Lung (tissue), 12 donors: ENCODE measurements around the gene ASRGL1. TPM values are rescaled to one million over a fixed set of nuclear protein-coding genes. Genes with fewer than 3 reads are reported as not detected.

Experiments used
- ATAC-seq: fragments of 200-7000 bp; cut with Tn5 transposase; one replicate; pipeline ENCODE4 v1.9.1; 2020; ENCODE audit warnings: moderate number of reproducible peaks; ENCODE audit not compliant: insufficient read depth, low FRiP score
- DNase-seq, 3 donors: peaks; one replicate each; pipeline ENCODE4 v3.0.0-alpha.2; 2013 to 2017
- H3K27ac ChIP-seq, 2 donors: one replicate each; pipeline ENCODE4 v1.5.1; 2013; ENCODE audit warnings: mild to moderate bottlenecking in 2 of 2, moderate library complexity in 2 of 2, control low read depth in 1 of 2, inconsistent platforms in 1 of 2, low read depth in 1 of 2, low read length in 1 of 2
- H3K27me3 ChIP-seq, 3 donors: one replicate each; pipeline ENCODE4 v1.5.1; 2013; ENCODE audit warnings: low read length in 2 of 3; ENCODE audit not compliant: control insufficient read depth in 3 of 3, insufficient read depth in 3 of 3
- H3K36me3 ChIP-seq, 4 donors: one replicate each; pipeline ENCODE4 v1.5.1; 2013; ENCODE audit warnings: low read length in 4 of 4, mild to moderate bottlenecking in 1 of 4, moderate library complexity in 1 of 4; ENCODE audit not compliant: control insufficient read depth in 4 of 4, insufficient read depth in 4 of 4
- H3K4me1 ChIP-seq, 5 donors: one replicate each; pipeline ENCODE4 v1.5.1; 2013; ENCODE audit warnings: low read length in 5 of 5, mild to moderate bottlenecking in 2 of 5, moderate library complexity in 1 of 5; ENCODE audit not compliant: control insufficient read depth in 5 of 5, insufficient read depth in 5 of 5
- H3K4me3 ChIP-seq: one replicate; pipeline ENCODE4 v1.5.1; 2013; ENCODE audit warnings: mild to moderate bottlenecking, control low read depth, moderate library complexity
- H3K9ac ChIP-seq, 2 donors: one replicate each; pipeline ENCODE4 v1.5.1; 2013; ENCODE audit warnings: low read length in 2 of 2, control low read depth in 1 of 2; ENCODE audit not compliant: insufficient read depth in 1 of 2
- H3K9me3 ChIP-seq, 4 donors: one replicate each; pipeline ENCODE4 v1.5.1; 2013; ENCODE audit warnings: low read length in 3 of 4, mild to moderate bottlenecking in 1 of 4, moderate library complexity in 1 of 4; ENCODE audit not compliant: control insufficient read depth in 4 of 4, insufficient read depth in 3 of 4
- CTCF ChIP-seq: IDR thresholded peaks from 2 replicates; pipeline ENCODE4 v1.5.1; 2012; ENCODE audit warnings: mild to moderate bottlenecking; ENCODE audit errors: control extremely low read depth, extremely low read depth
- WGBS, 2 donors: extraction: QIAGEN DNeasy Blood & Tissue Kit; methylation state at CpG; one replicate each; pipeline ENCODE4 v1.1.7; 2013; 5-methylcytosine and 5-hydroxymethylcytosine counted together
- polyA plus RNA-seq, 2 donors: library from polyadenylated mRNA; stranded (reverse); fragments of 200-250 nt; gene quantifications; one replicate each; pipeline ENCODE4 v1.2.1, GENCODE V29; 2013
- total RNA-seq, 2 donors: library from RNA; depleted of rRNA in 1 of 2; stranded (reverse); fragments of >200 nt in 1 of 2; gene quantifications; one replicate each; pipeline ENCODE4 v1.2.1, GENCODE V29; 2014 to 2021
- donor health status: control.
- donor health status: control.
- donor health status: Bipolar disorder and iron deficiency.
- donor health status: healthy.
- donor health status: DM: yes; HTN: yes; CAD: no.

ASRGL1 gene
- total and polyA plus RNA-seq, 4 donors, result 6.3 to 36.1 (median 28.2) TPM

GRCh38 chr11:62391642-62392425 lies 54.6 kb downstream of the ASRGL1 start:
- Histone ChIP-seq H3K27me3 (no peaks in the 10 kb centered on the region), H3K27ac (no peak overlapping the region), H3K36me3 (peaks cover 0 to 3% (median 0%) of the 10 kb centered on the region in 4 donors), H3K4me1 (peaks cover 0 to 29% (median 6%) of the 10 kb centered on the region in 5 donors), H3K4me3 (no peak overlapping the region), H3K9ac (no peak overlapping the region), H3K9me3 (no peaks in the 10 kb centered on the region)
- 90 to 92% methylated on average over 16 of the region's 16 CpGs for WGBS, 2 donors
- ATAC-seq (no peak), DNase-seq (no peak)
- TF ChIP-seq CTCF, result no peak

GRCh38 chr11:62392506-62392905 lies 55.3 kb downstream of the ASRGL1 start:
- no peak overlapping the region for H3K4me3 ChIP-seq
- H3K27me3 ChIP-seq, result no peaks in the 10 kb centered on the region
- no peaks in the 10 kb centered on the region for H3K9me3 ChIP-seq
- 84 to 85% methylated on average over 3 of the region's 3 CpGs for WGBS, 2 donors
- H3K4me1 ChIP-seq, result peaks cover 0 to 36% (median 8%) of the 10 kb centered on the region in 5 donors
- peaks cover 0 to 3% (median 0%) of the 10 kb centered on the region in 4 donors for H3K36me3 ChIP-seq
- H3K9ac ChIP-seq, result no peak overlapping the region
- ATAC-seq (no peak), DNase-seq (no peak)
- TF ChIP-seq CTCF, result no peak
- H3K27ac ChIP-seq, result no peak overlapping the region

- no peaks in the 10 kb centered on the region for H3K9me3 ChIP-seq
- H3K36me3 ChIP-seq, result peaks cover 0 to 3% (median 0%) of the 10 kb centered on the region in 4 donors
- WGBS, 2 donors, result 28 to 47% methylated on average over 12 of the region's 12 CpGs
- no peak overlapping the region for H3K4me3 ChIP-seq
- ATAC-seq (no peak), DNase-seq (no peak)
- no peak overlapping the region for H3K9ac ChIP-seq
- H3K27me3 ChIP-seq, result no peaks in the 10 kb centered on the region
- TF ChIP-seq CTCF, result no peak
- H3K4me1 ChIP-seq, result peaks cover 0 to 42% (median 8%) of the 10 kb centered on the region in 5 donors
- no peak overlapping the region for H3K27ac ChIP-seq
Measured at GRCh38 chr11:62393061-62393611, 55.9 kb downstream of the ASRGL1 start.
